Measurements from ENCODE around the gene TRAK1.

DNA sequence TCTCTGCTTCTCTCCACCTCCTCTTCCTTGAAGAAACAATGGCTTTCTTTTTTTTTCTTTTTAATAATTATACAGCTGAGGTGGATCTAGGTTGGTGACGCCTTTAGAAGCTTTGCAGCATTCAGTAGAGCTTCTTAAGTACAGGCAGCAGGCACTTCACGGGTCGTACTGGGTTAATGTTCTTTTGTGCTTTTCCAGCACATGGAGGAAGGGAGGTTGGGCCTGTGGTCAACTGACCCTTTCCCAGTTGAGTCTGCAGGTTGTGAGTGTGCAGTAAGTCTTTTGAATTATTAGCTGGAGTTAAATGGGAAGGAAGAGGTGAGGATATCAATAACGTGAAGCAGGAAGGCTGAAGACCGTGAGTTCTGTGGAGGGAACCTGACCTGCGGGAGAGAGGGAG is 7.0 kb downstream of the TRAK1 start:
- TF ChIP-seq CTCF (IDR thresholded peaks at IDR 0.05; ENCODE audit: low read length) (no peak), EZH2 (optimal IDR thresholded peaks at IDR 0.05; ENCODE audit: low read depth, low read length) (no peak)

Data from MM.1S (cell line).